ENCODE results near the gene SERPINI1. TPM values are rescaled to one million over a fixed set of nuclear protein-coding genes. Genes with fewer than 3 reads are reported as not detected.
"Not testable (repeated sequence)": the region's sequence is repeated elsewhere in the genome, so short reads cannot be mapped to it uniquely, and the experiment has no call there.

The SERPINI1 gene
- total RNA-seq, 1 donor from 2014 or later = 1.5 TPM

DNA sequence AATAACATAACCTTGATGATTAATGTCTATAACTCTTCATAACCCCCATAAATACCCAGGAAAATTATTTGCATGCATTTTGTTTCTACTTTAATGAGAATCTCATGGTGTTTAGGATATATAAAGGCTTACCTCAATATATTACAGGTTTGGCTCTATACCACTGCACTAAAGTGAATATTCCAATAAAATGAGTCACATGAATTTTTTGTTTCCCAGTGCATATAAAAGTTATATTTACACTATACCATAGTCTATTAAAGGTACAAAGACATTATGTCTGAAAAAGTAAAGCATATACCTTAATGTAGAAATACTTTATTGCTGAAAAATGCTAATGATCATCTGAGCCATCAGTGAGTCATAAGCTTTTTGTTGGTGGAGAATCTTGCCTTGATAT is 74.7 kb downstream of the SERPINI1 start:
- DNase-seq = no peak

DNA sequence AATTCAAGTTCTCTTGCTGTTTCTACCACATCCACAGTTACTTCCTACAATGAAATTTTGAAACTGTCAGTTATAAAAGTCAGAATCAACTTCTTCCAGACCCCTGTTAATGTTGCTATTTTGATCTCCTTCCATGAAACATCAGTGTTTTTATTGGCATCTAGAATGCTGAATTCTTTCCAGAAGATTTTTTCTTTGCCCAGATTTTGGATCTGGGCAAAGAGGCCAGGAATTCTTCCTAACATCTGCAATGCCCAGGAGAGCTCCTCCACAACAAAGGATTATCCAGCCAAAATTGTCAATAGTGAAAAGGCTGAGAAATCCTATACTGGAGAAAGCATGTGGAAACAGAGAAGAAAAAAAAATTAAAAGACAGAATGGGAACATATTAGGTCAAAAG is 75.5 kb downstream of the SERPINI1 start:
- no peak for DNase-seq

DNA sequence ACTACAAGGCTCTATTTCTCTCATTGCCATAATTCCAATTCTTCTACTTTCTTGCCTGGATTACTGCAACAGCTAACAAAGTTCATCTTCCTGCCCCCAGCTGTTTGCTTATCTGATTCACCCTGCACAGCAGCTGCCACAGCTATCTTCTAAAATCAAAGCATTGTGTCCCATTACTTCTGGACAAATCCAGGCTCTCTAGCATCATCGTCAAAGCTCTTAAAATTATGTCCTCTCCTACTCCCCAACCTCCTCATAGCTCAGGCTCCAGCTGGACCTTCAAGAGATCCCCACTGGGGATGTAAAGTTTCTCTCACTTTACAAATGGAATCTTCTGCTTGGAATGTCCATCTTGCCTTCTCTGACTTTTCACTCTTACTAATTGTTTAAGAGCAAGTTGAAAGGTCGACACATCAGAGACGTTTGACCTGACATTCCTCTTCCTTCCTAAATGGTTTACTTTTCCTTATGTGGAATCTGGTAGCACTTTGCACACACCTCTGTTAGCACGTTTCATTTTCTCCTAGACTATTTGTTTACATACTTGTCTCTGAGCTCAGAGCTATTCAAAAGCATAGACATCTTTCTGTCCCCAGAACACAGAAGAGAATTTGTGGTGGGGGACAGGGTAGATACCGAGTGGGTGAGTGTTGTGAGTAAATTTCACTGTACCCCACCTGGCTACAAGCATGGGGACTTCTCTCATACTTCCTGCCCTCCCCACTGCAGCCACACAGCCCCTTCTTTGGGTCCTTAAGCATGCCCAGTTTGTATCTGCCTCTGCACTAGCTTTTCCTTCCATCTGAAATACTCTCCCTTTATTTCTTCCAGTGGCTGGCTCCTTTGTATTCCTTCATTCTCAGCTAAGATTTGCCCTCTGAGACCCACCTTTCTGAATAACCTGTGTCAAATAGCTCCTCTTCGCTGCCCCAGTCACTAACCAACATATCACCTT is 77.9 kb downstream of the SERPINI1 start:
- DNase-seq = no peak

DNA sequence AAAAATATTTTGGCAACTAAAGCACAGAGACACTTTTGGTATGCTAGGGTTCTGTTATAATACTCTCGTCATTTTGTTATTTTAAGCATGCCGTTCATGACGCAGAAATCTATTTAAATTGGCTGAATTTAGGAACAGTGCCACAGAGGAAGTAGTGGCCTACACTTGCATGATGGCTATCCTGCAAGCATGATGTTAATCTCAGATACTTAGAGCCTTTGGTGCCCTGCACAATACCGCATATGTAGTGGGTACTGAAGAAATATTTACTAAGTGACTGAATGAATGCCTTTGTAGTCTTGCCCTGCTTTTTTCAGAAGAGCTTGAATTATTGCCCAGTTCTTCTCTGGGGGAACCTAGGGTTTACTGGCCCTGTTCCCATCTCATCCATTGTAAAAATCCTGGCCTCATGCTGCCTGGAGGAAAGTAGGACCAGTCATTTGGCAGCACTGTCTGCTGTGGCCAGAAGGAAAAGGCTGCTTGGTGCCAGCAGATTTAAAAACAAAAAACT is 79.0 kb downstream of the SERPINI1 start:
- DNase-seq = no peak

DNA sequence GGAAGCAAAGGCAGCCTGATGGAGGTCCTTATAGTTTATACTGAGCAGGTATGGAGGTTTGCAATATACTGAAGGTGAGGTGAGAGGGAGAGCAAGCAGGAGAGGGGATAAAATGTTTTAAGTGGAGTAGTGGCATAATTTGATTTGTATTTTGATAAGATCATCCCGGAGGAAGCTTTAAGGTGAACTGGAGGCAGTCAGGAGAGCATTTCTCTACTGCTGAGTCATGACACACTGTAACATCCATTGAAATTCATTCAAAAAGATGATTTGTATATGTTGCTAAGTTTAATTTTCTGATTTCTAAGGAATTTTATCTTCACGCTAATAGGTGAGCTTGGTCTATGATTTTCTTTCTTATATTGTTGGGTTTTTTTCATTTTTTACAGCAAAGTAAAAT is 81.4 kb downstream of the SERPINI1 start:
- no peak for DNase-seq

DNA sequence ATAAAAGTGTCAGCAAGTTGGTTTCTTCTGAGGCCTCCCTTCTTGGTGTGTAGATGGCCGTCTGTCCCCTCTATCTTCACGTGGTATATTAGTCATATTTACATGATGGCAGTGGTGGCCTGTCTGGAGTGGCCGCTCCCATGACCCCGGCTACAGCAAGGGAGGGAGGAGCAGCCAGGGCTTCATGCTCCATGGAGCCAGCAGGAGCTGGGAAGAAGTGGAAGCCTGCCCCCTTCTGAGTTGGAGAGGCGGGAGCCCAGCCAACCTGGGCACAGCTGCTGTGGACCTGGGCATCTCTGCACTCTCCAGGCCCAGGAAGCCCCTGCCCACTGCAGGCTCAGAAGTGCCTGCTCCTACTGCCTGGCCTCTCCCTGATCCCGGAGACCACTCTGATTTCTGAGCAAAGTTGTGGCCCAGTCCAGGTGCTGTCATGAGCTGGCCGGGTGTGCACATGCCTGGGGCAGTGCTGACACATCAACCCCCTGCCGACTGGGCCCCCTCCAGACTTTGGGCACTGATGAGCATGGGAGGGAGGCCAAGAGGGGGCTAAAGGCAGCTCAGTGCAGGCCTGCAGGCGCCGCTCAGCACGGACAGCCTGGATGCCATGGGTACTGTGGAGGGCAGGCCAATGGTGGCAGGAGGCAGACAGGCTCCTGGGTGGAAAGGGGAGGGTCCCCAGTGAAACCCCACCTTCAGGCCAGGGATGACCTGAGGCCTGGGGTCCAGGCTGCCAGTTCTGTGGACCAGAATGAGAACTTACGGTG is 84.8 kb downstream of the SERPINI1 start:
- DNase-seq = no peak

DNA sequence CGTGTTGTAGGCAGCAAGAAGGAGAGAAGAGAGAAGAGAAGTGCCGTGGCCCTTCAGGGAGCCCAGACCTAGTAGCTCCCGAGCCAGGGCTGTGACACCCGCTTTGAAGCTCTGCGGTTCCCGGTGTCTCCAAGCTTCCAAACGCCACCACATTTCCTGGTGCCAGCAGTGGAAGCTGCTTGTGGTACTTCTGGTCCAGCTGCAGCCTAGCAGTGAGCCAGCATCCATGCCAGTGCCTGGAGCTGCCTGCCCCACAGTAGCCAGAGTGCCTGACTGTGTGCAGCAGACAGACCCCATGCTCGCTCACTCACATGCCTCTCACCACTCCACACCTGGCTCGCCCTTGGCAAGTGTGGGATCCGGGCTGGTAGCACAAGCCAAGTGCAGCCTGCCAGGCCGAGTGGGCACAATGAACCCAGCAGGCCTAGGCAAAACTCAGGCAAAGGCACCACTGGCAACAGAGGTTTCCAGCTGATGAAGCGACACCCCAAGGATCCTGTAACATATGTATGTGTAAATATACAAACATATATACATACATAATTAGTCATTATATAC is 85.8 kb downstream of the SERPINI1 start:
- no peak for DNase-seq

DNA sequence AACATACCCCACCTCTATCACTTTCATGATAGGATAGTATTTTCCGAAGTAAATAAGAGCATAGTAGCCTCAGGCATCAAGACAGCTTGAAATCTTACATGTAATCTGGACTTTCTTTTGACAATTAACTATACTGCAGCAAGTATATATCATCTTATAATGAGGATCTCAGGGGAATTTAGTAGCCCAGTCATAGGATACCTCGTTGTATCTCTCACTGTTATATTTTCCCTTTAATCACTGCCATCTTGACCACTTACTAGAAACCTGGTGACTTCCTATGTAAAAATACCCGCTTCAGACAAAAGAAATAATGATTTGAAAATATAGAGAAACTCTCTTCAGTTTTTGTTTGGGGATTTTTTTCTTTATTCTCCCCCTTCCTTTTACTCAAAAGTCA is 88.2 kb downstream of the SERPINI1 start:
- DNase-seq = no peak

DNA sequence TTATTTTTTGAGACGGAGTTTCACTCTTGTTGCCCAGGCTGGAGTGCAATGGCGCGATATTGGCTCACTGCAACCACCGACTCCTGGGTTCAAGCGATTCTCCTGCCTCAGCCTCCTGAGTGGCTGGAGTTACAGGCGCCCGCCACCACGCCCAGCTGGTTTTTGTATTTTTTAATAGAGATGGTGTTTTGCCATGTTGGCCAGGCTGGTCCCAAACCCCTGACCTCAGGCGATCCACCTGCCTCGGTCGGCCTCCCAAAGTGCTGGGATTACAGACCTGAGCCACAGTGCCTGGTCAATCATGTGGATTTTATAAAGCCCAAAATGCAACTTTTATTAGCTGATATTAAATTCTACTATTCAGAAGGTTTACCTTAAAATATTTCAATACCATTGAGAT is 92.1 kb downstream of the SERPINI1 start:
- DNase-seq = not testable (repeated sequence)

DNA sequence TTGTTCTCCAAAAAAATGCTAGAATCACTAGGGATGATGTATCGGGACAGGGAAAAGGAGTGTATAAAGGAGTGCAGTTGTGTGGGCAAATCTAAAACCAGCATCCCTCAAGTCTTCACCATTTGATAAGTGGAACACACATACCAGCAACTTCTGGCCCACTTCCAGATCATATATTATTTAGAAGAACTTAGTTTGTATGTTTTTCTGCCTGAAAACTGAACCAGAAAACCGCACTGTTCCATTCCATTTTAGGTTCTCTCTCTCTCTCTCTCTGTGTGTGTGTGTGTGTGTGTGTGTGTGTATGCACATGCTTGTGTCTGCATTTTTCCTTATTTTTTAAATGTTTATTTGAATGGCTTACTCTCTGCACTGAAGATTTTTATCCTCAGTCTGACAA is 93.5 kb downstream of the SERPINI1 start:
- DNase-seq = no peak

DNA sequence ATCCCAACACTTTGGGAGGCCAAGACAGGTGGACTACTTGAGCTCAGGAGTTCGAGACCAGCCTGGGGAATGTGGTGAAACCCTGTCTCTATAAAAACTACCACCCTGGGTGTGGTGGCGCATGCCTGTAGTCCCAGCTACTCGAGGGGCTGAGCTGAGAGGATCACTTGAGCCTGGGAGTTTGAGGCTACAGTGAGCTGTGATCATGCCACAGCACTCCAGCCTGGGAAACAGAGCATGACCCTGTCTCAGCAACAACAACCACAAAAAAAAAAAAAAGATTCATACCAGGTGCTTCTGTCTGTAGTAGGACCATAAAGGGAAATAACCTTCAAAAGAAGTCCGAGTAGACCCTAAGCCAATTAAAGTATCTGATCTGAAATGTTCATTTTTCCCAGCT is 94.5 kb downstream of the SERPINI1 start:
- DNase-seq = no peak

DNA sequence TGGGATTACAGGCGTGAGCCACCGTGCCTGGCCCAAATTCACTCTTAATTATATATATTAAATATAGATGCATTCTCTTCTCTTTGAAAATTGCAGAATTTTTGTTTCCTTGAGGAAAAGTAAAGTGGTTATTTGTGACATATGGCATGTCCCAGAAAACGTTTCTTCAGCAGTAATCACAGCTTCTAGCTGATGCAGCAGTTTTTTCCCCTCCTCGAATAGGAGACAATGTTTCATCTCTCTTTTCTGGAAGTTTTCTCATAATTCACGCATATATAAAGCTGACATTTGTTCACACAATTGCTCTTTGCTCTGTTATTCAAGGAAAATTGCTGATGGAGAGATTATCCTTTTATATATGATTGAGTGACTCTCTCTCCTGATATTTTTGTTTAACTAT is 99.8 kb downstream of the SERPINI1 start:
- no peak for DNase-seq

DNA sequence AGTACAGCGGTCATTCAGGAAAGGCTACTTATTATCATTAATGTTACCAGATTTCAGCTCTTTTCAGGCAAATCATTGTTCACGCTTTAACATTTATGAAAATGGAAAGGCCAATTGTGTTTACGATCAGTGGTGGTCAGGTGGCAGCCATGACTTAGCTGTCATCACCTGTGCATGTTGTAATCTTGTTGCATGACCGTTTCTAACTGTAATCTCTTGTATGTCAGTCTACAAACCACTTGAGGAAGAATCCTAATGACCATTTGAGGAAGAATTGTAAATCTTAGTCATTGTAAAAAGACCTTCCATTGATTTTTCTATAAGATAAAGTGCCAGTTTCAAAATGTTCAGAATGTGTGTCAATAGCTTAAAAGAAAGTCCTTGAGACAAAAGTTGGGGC is 100.4 kb downstream of the SERPINI1 start:
- DNase-seq = no peak

DNA sequence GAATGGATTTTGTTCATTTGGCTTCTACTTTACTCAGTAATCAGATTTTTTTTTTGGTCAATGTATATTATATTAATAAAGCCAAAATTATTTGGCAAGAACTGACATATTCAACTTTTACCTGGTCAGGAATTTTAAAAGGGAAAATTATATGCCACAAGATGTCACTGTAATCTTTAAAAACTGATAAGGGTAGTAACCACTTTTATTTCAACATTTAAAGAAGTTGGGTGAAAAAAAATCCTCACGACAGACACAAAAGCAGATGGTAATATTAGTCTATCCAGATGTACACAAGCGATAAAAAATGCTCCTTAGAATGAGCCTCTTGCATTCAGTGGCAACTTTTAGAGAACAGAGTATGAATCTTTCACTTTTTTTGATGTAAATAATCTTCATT is 101.9 kb downstream of the SERPINI1 start:
- no peak for DNase-seq

DNA sequence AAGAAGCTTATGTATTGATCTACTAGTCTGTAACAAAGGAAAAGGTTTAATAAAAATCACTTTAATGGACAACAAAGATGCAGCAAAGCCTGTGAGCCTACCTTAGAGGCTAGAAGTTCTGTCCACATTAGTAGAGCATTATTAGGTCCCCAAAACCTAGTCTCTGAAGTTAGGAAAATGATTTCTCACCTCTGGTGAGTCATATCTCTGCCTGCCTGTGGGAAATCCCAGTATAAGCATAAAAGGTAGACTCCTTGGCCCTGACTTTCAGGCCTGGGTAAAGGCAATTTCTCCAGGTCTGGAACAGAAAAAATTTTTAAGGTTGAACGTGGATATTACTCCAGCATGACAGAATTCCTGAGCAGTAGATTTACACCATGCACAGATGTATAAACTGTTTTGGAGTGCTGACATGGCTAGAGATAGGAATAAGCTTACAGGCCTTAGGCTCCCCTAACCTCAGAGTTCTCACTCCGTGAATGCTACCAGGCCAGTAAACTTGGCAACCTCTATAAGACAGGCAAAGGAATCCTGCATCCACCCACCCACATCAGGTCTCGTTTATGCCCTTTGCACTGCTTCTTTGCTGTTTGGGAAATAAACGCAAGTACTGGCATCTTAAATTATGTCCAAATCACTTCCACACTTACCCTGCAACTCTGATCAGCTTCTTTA is 104.1 kb downstream of the SERPINI1 start:
- no peak for DNase-seq

DNA sequence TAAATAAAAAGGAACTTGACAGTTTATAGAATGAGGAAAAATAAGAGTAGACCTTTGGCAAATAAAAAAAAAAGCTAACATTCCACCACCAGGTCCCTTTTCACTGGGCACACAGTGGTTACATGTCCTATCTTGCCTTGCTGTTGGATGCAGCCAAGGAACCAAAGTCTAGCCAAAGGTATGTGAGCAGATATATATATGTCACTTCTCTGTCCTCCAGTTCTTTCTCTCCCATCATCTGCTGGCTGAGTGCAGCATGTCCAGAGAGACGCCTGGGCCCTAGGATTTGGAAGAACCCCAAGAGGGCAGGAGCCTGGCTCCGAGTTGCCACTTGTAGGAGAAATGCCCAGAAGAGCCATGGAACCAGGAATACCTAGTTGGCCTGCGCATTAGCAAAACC is 104.7 kb downstream of the SERPINI1 start:
- no peak for DNase-seq

DNA sequence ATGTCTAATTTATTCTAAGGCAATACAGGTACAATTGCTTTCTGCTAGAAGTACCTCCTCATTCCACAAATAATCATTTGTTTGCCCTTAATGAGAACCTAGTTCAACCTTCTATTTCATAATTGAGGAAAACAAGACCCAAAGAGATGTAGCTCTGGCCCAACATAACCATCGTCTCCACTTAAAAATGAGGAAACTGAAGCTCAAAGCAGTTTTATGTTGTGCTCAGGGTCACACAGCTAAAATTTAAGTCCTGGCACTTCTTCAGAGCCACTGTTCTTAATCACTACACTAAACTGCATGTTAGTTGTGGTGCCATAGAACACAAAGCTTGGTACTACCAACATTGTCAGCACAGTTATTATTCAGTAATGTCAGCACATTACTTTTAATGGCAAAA is 108.0 kb downstream of the SERPINI1 start:
- DNase-seq = no peak

DNA sequence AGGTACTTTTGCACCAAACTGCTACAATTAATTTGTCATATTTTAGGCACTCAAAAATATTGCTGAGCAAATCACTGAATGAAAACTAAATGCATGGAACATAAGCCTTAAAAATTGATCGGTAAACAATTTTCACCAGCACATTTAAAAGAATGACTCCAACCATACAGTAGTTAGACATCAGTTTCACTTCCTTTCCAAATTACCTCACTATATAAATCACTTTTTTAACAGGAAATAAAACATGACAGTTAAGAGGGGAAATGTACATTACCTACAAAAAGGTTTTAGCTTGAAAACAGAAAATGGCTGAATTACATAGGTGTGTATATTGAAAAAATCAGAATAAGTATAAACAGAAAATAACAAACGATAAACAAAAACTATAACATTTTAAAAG is 108.4 kb downstream of the SERPINI1 start:
- DNase-seq = no peak

DNA sequence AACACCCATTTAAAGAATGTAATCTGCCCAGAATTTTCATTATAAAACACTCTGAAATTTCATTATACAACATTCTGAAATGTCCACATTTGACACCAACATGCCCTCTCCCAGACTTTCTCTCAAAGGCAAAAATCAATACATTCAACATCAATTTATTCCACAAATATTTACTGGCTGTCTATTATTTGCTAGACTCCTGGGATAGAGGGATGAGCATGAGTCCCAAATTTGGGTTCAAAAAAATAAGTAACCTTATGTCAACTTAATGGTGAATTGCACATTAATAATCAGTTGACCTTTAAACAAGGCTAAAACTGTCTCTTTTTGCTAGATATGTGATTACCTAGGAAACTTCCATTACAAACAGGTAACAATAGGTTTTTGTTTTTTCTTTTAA is 109.0 kb downstream of the SERPINI1 start:
- no peak for DNase-seq

DNA sequence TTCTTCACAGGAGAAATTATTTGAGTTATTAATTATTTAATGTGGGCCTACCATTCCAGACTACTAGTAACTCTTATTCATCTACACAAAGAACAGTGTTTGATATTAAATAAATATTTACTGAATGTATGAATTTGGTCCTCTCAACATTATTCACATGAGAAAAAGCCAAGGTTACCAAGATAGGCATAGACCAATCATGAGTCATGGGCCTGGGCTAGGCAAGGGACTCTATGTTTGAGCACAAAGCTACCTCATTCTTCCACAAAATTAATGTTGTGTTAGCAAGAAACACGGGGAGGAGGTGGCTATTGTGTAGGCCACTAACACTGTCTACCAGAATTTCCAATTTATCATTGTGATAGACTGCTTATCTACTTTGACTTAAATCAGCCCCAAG is 115.7 kb downstream of the SERPINI1 start:
- DNase-seq = no peak

DNA sequence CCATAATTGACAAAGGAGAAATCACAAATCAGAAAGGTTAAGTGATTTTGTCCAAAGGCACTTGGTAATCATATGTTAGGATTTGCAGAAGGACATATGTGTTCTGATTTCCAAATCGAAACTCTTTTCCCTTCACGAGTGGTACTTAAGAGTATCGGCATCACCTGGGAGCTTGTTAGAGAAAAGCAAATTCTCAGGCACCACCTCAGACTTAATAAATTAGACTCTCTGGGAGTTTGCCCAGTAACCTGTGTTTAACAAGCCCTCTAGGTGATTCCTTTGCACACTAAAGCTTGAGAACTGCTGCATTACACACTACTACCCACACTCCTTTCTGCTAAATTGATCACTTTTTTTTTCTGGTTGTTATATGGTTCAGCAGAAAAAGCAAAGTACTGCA is 116.2 kb downstream of the SERPINI1 start:
- no peak for DNase-seq

DNA sequence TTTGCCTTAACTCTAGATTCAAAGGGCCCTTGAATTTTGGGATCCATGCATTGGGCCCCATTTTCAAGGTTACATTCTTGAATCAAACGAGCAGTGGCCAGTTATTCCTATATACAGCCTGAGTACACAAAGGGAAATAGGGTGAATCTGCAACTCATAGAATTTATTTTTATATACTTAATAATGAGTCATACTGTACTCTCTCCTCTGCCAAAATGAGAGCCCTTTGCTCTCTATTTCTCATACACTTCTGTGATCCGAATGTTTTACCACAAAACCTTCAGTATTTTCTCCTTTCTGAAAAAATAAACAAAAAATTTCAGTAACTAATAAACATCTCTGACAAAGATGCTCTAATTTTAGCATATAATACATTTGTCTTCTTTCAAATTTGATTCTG is 116.7 kb downstream of the SERPINI1 start:
- no peak for DNase-seq

DNA sequence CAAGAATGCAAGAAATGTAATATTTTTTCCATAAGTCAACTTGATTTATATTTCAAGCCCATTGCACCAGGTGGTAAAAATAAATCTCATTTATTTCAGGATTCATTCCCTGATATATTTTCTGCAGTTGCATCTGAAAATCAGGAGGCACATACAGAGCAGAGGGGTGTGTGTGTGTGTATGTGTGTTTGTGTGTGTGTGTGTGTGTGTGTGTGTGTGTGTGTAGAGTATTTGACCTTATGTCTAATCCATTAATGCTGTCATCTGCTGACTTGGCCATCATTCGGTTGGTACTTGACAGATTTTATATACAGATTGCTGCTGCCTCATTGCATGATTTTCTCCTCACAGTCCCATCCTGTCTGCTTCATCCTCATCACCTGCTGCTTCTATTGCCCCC is 118.5 kb downstream of the SERPINI1 start:
- DNase-seq = no peak

All from dermis blood vessel endothelial cell (primary cell).